DMS153 treated with DMSO at 0.1 percent for 48 hours (cell line): ENCODE results near the gene SV2C.
"Not testable (repeated sequence)": the region's sequence is repeated elsewhere in the genome, so short reads cannot be mapped to it uniquely, and the experiment has no call there.

Source experiments
- DNase-seq: peaks from one replicate; lab custom pipeline; 2025; ENCODE audit not compliant: unreplicated experiment; lab: John Stamatoyannopoulos, UW

SV2C gene

DNA sequence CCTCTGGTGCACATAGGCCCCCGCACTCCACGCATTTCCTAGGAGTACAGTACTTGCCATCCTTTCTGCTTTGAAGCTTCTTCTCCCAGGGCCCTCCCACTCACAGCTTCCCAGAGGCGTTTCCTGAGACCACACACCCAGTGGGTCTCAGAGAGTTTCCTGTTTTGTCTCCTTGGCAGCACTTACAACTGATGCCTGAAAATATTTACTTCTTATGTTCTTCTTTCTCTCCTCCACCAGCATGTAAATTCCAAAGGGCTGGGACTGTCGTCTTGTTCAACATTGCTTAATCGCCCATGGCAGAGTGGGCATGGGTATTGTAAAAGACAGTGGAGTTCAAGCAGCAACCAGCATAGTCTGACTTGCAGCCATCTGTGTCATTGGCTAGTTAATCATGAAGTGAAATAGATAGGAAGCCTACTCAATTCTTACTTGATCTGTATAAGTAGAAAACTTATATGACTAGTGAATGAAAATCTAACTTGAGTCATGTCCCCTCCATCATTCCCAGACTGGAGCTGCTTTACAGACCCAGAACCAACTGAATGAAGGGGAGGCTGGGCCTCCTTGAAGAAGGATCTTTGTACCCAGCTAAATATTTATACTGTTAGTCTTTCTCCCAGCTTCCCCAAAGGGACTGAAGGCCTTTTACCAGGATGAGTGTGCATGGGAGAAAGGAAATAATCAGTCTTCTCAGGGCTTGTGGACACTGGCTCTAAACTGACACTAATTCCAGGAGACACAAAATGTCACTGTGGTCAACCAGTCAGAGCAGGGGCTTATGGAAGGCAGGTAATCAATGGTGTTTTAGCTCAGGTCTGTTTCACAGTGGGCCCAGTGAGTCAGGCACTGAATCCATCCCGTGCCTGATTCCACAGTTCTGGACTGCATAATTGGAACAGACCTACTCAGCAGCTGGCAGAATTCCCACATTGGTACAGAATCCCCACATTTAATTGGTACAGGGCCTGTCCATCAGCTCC is 116.4 kb downstream of the SV2C start:
- no peak for DNase-seq

DNA sequence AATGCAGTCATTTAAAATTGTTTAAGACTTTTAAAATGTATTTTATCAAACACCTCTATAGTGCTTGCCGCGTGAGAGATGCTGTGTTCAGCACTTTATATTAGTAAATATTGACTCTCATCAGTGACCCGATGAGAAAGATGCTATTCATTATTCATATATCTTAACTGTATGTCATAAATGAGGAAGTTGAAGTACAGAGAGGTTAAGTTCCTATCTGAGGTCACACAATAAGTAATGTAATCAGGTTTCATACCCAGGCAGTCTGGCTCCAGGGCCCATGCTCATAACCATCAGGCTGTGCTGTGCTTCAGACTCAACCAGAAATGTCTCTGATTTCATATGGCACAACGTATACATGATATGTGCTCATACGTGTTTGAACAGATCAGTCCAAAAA is 119.0 kb downstream of the SV2C start:
- DNase-seq: no peak

DNA sequence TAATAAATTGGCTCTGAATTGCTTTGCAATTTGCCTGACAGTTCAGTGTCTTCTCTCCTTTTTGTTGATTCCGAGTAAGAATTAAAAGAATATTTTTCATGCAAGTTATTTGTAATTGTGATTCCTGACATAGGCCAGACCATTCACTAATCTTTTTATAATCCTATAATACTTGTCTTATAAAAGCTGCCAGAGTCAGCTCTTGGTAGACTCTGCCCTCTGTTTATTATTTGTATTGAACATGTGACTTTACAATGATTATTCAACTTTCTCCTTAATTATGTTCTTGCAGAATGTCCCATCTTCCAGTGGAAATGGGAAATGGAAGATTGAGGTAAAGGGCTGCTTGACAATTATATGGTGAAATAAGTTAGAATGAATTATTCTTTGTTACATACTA is 121.0 kb downstream of the SV2C start:
- no peak for DNase-seq

DNA sequence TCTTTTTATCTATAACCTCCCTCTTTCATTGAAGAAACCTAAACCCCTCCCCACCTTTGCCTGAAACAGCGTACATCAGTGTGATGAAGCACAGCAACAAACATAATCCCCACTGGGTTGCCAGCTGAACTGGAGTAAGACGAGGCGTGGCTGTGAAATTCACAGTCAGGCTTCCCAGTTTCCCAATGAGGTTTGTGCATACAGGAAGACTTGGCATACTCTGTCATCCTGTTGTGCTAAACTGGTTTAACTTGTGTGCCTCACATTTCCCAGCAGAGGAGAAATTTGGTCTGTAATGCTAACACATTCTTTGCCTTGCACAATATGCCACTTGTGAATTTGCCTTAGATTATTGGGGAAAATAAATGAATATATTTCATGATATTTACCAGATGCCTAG is 121.5 kb downstream of the SV2C start:
- DNase-seq: no peak

DNA sequence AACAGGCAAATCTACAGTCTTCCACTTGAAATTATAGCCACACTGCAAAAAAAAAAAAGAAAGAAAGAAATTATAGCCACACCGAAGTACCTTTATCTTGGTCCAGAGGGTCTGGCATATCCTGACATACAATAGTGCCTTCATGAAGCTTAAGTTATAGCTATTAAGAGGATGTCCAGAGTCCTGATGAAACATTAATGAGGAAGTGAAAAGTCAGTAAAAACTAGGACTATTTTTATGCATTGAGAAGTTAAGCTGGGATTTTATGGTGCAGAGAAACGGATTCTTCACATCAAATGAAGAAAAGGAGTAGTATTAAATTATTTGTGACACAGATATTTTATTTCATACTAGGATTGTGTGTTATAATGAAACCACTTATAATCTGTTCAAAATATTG is 123.9 kb downstream of the SV2C start:
- no peak for DNase-seq

DNA sequence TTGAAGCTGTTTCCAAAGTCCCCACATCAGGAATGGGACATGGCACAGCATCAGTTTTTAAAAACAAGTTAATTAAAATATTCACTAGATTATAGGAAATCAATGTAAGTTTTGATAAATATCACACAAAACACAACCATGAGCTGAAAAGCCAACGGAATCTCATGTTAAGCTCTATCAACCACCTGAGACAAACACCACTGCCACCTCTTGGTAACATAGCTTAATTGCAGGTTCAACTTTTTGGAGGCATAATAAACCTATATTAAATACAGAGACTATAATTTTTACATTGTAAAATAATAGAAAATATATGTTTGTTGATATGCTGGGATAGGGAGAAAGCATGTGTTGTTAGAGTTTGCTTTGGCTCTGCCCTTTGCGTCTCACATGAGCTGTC is 126.1 kb downstream of the SV2C start:
- DNase-seq: no peak

DNA sequence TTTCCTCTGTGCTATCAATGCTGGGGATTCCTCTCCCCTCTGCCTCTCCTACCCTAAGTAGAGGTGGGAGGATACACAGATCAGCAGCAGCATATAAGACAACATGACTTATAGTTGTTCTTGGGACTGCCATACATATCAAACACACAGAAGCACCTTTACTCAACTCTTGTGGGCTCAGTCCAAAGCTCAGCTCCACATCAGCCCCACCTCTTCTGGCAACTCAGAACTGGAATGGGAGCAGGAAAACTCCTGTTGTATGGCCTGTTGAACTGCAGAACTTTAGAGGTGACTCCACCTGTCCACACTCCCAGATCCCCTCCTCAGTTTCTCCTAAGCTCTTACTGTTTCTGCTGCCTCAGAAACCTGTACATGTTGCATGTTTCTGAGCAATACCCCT is 127.8 kb downstream of the SV2C start:
- DNase-seq: no peak

DNA sequence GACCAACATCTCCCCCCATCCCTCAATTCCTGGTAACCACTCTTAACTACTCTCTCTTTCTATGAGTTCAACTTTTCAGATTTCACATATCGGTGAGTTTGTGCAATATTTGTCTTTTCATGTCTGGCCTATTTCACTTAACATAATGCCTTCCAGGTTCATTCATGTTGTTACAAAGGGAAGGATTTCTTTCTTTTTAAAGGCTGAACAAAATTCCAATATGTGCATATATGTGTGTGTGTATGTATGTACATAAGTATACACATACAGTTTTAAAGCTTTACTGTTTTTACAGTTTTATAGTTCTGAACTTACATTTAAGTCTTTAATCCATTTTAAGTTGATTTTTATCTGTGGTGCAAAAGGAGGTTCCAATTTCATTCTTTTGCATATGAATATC is 130.7 kb downstream of the SV2C start:
- DNase-seq: no peak

DNA sequence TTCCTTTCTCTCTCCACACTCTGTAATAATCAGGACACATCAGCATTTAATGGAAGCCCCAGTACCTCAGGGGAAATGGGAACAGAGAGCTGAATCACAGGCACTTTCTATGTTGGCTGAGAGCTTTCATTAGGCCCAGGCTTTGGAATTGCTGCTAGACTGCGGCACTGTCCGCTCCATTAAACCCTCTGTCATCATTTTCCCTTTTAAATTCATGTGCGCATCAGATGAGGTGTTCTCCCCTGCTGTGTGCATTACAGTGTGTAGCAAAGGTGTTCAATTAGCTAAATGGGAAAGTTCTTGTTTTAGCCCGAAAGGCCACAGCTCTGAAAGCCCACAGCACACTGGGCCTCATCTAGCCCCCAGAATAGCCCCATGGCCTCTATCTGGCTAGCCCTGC is 133.6 kb downstream of the SV2C start:
- DNase-seq: no peak

DNA sequence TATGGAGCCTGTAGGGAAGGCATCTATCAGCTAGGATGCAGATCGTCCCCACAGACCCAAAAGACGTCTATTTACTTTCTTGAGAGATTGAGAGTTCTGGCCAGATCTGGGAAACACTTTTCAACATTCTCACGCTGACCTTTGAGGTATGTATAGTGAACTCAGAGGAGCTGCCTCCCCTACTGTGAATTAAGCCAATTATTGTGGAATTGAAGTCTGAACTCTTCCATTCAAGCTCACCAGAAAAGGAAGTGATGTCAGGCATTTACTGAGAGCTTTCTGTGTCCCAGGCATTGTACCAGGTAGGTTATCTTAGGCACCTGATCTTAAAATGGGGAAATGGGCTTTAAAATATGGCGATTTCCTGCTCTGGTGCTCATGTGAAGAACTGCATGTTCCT is 136.5 kb downstream of the SV2C start:
- DNase-seq: no peak

DNA sequence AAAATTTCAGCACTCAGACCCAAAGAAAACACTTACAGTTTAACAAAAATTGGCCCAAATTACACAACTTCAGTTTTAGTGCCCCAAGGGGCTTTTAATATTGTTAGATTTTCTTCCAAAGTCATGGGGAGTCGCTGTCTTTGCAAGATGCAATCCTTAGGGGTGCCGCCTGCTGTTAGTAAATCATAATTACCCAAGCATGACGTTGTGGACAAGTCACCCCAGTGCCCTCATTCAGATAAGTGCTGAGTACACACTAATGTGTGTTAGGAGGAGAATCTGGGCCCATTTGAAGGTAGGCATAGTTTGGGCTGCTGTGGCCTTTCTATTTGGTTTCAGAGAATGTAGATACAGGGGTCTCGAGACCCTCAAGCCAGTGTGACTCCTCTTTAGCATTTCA is 138.1 kb downstream of the SV2C start:
- no peak for DNase-seq

DNA sequence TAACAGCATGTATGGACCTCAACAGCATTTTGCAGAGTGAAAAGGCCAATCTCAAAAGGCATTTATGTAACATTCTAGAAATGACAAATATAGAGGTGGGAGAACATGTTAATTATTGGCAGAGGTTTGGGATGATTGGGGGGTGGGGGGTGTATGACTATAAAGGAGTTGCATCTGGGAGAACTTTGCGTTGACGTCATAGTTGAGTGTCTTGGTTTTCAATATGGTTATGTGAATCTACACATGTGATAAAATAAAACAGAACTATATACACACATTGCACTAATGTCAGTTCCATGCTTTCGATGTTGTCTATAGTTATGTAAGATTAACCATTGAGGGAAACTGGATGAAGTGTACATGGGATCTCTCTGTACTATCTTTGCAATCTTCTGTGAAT is 139.1 kb downstream of the SV2C start:
- DNase-seq: no peak

DNA sequence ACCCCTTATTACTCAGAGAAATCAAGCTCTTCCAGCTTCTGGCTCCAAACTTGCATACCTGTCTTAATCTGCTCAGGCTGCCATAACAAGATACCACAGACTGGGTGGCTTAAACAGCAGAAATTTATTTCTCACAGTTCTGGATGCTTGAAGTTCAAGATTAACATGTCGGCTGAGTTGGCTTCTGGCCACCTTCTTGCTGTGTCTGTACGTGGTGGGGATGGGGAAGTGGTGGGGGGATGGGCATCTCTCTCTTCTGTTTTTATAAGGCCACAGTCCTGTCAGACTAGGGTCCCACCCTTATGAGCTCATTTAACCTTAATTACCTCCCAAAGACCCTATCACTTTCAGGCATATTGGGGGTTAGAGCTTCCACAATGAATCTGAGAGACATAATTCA is 140.5 kb downstream of the SV2C start:
- no peak for DNase-seq

DNA sequence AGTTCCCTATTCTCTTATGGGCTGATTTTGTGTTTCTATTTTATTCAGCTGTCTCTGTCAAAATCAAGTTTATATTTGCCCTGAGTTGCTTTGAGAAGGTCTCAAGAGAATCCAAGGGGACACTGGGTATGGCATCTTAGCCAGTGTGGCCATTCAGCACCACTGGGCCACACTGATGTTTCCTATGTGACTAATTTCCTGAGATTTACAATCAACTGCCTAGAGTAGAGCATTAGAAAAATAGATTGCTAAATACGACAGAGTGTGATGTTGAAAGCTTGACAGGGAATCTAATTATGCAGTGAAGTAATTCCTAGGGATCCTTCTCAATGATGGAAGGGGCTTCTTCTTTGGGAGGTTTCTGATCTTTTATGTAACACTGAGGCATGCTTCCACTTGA is 141.7 kb downstream of the SV2C start:
- DNase-seq: no peak

DNA sequence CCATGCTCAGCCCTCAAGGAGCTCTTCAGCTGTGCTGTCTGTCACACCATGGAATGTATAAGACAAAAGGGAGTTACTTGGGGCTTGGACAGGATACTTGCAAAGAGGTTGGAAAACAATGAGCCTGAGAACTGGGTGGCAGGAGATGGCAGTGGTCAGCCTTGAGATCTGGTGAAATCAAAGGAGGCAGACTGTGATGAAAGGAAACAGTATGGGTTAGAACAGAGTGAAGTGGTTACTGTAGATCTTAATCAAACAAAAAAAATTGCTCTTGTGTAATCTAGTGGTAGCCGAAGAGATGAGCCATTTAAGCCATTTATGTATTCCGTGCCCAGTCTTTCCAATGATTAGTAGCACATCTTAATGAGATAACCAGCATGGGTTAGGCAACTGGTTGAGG is 142.2 kb downstream of the SV2C start:
- DNase-seq: no peak

DNA sequence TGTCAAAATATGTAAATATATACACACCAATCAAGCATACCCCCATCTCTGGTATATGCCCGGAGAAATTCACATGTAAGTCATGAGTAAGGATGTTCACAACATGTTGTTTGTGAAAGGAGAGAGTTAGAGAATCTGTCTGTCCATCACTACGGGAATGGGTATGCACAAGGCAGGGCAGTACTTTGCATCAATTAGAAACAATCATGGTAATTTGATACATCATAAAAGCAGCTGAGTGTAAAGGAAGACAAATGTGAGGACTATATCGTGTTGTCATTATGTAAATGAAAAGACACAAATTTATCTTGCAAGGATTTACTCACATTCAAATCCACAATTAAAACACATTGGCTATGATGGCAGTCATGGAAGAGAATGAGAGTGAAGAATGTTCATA is 146.7 kb downstream of the SV2C start:
- no peak for DNase-seq

DNA sequence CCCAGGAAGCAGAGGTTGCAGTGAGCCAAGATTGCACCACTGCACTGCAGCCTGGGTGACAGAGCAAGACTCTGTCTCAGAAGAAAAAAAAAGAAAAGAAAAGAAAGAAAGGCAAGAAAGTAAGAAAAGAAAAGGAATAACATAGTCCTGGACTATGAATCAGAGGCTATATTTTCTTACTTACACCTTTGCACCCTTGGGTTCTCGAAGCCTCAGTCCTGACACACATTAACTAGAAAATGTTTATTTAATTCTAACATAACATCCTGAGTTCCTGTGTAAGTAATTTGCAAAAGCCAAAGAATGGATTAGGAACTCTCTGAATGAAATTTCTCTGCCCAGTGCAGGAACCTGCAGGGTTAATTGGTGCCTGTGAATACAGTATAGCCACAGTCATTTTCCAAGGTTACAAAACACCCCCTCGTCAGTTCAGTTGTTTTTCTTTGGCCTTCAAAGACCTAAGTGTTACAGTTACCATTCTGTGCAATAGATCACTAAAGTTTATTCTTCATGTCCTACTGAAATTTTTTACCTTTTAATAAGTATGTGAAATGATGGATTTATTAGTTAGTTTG is 147.6 kb downstream of the SV2C start:
- DNase-seq: no peak

DNA sequence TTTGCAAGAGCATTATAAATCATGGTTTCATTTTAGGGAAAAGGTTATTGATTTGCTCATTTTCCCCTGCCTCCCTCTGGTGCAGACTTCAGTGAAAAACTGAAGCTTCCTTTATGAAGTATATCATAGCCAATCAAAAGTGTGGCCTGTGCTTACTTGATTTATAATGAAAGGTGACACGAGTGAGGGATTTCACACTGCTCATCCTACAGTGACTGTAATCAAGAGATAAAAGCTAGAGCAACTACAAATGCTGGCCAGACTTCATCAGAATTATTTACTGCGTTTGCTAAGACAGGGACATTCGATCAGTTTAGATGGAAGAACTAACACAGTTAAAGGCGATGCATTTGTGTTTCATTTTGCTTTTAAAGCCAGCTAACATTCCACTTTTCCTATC is 151.5 kb downstream of the SV2C start:
- no peak for DNase-seq

DNA sequence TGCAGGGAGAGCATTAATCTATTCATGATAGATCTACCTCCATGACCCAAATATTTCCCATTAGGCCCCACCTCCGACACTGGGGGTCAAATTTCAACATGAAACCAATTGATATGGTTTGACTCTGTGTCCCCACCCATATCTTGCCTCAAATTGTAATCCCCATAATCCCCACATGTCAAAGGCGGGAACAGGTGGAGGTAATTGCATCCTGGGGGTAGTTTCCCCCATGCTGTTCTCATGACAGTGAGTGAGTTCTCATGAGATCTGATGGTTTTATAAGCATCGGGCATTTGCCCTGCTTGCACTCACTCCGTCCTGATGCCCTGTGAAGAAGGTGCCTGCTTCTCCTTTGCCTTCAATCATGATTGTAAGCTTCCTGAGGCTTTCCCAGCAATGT is 153.5 kb downstream of the SV2C start:
- DNase-seq: no peak

DNA sequence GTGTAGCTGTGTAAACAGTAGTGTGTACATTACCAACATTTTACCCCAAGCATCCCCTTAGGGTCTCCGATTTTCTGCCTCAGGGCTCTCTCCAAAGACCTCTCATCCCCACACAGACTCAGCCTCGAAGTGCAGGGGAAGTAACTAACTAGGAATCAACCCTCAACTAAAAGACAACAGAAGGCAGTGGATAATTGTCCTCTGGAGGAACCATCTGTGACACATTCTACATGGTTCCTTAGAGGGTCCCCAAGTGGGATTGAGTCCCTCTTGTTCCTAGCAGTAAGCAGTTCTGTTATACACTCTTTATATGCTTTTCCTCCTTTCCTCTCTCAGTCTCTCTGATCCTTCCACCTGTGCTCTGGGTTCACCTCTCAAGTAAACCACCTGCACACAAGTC is 157.2 kb downstream of the SV2C start:
- no peak for DNase-seq

DNA sequence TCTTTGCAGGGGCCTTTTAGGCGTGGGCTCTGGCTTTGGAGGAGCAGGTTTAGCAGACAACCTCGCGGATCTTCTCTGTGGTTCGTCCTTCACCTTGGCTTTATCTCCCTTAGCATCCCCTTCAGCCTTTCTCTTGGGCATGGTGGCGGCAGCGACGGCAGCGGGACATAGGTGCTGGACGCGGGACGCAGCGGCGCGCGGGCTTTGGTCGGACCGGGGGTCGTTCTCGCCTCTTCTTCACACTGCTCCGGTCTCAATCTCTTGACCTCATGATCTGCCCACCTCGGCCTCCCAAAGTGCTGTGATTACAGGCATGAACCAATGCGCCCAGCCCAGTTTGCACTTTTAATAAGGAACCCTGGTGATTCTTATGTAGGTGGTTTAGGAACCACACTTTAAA is 159.0 kb downstream of the SV2C start:
- not testable (repeated sequence) for DNase-seq

DNA sequence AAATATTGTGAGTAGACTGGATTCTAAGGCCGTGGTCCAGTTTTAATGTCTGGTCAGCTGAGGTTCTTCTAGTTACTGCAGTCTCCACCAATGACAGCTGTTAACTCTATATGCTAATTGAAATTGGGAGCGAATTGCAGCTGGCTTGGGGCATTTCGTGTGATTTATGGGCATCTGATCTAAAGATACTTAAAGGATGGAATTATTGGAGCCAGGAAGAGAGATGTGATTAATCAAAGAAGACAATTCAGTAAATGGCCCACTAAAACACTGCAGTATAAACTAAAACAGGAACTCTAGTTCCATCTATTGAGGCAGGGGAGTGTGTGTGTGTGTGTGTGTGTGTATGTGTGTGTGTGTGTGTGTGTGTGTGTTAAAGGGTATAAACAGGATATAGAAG is 162.4 kb downstream of the SV2C start:
- DNase-seq: no peak

DNA sequence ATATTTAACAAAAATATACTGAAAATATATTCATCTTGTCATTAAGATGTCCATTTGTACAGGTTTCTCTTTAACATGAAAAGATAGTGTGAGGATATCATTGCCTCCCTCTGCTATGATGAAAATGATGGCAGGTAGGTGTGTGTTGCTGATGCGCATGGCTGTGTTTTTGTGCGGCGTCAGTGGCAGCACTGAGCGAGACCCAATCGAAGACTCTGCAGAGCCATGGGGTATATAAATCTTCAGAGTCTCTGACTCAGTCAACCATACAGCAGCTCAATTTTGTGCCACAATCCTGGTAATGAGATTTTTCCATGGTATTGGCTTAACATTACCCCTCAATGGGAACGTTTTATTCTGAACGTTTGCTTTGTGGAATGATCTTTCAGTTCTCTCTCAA is 166.4 kb downstream of the SV2C start:
- DNase-seq: no peak
